NCI-H1930 (cell line): Measurements from ENCODE around the gene CD58.
"Not testable (repeated sequence)": the region's sequence is repeated elsewhere in the genome, so short reads cannot be mapped to it uniquely, and the experiment has no call there.

Experiments used
- DNase-seq, 2 experiments: peaks; one replicate each; lab custom pipeline; 2025; lab: John Stamatoyannopoulos, UW

CD58 gene

DNA sequence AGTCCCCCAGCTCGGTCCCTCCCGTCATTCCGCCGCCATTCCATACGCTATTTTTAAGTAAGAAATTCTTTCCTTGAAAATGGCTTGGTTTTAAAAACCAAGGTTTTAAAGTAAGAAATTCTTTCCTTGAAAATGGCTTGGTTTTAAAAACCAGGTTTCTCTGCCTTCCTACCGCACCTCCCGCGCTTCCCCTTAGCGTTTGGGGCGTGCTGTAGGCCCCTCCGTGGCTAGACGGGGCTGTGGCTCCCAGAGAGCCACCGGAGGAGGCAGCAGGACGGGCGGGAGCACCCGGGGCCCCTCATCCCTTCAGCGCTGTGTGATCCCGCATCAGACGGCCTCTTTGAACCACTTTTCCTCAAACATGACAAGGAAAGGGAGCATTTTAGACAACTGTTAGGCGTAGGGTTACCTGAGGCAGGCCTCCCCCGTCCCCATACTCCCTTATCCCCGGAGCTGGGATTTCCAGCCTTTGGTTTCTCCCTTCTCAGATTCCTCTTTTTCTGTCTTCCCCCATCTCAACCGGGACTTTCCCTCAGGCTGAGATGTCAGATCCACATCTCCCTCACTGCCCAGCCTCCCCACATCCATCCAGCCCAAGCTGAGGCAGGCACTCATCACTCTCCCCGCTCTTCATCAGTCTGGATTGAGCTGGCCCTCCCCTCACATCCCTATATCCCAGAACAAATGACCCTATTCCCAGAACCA, 541 bp upstream of the CD58 start:
- no peak for DNase-seq

GRCh38 chr1:116569776-116570357, 959 bp downstream of the CD58 start:
- no peak for DNase-seq

DNA sequence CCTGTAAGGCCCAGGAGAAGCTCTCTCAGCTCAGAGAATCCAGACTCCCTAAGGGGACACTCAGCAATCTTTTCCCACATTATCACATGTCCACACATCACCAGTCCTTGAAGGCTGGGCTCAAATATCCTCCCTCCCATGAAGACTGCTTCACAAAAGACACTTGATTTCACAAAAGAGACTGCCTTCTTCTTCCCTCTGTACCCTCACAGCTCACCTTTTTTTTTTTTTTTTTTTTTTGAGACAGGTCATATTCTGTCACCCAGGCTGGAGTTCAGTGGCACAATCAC, 1.5 kb downstream of the CD58 start:
- no peak for DNase-seq

DNA sequence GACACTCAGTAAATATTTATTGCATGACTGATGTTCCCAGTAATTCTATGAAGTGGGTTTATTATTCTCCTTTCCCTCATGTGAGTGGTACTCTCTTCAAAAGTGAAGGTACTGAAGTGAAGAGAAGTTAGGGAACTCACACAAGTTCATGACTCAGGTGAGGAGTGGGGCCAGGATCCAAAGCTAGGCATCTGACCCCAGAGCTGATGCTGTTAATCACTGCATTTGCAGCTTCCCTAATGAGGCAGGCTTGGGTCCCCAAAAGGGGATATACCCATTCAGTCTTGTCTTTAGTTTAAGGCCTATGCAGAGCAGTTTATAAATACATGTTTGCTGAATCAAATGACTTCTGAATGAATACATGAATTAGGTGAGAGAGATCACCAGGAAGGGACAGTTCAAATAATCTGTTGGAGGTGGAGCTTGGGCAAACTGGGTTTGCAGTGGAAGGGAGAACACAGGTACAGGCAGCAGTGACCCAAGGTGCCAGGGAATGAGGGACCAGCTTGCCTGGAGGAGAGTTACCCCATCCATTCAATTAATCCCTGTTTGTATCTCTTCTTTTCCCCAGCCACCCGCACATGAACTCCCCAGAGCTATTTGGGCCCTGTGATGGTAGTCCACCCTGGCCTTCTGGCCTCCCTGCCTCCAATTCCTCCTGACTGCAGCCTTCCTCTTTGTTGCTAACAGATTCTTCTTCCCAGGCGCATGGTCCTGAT, 2.0 kb downstream of the CD58 start:
- DNase-seq = no peak

DNA sequence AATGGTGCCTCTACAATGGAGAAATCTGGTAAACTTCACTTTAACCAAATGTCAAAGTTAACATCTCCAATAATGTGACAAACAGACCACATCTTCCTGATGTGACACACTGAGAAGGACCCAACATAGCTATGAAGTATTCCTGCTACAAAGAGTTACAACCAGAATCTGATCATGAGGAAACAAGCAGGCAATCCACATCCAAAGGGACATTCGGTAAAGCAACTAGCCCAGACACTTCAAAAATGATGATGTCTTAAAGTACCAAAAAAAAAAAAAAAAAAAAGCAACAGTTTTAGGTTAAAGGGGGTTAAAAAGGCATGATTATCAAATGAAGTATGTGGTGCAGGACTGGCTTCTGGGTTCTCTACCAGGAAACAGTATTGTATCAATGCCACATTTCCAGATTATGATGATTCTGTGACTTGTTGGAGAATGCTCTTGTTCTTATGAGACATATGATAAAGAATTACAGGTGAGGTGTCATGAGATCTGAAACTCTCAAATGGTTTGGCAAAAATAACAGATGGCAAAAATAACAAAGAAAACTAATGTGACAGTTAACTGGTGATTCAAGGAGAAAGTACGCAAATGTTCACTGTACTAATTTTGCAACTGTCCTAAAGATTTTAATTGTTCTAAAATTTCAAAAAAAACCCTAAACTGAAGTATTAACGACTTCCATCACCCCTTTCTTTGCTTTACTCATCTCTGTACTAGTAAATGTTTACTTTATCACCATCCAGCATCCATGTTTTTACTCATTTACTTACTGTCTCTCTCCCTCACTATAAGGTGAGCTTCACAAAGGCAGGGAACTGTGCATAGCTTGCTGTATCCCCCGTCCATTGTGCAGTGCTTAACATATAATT, 2.8 kb downstream of the CD58 start:
- no peak for DNase-seq

DNA sequence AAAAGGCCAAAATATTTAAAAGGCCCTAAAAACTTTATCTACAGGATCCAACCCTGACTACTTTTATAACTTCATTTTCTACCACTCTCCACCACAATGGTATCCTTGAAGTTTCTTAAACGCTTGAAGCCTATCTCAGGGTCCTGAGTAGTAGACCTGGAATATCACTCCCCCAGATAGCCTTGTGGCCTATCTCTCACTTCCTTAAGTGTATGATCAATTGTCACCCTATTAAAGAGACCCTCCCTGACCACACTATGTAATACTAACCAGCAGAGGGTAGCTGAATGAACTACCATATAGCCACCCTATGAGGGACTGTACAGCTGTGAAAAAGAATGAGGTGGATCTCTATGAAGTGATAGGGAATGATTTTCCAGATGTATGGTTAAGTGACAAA, 5.6 kb downstream of the CD58 start:
- DNase-seq = no peak

DNA sequence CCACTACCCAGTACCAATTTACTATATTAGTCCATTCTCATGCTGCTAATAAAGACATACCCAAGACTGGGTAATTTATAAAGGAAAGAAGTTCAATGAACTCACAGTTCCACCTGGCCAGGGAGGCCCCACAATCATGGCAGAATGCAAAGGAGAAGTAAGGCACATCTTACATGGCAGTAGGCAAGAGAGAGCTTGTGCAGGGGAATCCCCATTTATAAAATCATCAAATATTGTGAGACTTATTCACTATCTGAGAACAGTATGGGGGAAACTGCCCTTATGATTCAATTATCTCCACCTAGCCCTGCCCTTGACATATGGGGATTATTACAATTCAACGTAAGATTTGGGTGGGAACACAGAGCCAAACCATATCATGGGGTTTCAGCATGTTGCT, 6.4 kb downstream of the CD58 start:
- DNase-seq = no peak

- DNase-seq = not testable (repeated sequence)
Observed at GRCh38 chr1:116562465-116562864, 8.4 kb downstream of the CD58 start.

GRCh38 chr1:116561563-116561962, 9.3 kb downstream of the CD58 start:
- DNase-seq = no peak

DNA sequence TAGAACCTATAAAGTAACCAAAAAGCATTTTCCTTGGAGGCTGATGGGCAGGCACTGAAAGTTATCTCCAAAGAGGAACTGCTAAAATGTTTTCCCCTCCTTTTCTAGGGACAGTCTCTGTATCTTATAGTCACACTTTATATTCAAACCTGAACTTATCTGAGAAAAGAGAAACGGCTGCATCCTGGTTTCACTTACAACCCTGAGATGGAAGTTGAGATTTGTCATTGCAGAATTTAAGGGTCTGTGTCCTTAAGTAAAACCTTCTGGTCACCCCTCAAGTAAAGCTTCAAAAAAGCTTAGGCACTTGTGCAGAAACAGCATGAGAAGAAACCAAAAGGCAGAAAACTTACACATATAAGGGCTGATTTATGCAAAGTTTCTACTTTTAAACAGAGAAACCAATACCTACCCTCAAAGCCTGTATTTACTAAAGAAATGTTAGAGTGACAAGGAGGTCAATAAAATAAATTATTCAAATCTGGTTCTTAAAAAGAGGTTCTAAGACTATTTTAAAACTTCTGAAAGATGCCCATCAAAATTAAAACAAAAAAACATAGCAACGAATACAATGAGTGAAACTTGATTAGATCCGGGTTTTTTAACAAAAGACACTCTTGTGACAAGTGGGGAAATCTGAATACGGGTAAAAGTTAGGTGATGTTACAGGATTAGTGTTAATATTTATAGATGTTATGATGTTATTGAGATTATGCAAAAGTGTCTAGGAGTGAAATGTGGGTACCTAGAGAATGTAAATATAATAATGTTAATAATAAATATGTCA, 9.9 kb downstream of the CD58 start:
- no peak for DNase-seq

DNA sequence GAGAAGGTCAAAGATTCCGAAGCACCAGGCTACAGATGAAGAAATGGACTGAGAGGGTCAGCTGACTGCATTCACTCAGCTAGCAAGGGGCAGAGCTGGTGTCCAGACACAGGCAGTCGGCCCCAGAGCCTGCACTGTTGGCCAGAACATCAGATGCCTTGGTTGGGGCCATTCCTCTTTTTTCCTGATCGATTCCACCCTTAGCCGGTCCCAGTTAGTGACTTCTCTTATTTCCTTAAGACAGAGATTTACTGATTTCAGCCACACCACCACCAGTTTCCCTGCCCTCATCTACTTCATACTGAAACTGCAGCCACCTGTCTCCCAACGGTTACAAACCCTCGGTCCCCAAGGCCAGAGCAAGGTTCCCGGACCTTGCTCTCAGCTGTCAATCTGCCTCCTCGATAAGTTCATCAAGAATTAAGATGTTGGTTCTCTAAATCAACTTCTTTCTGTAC, 11.5 kb downstream of the CD58 start:
- no peak for DNase-seq

DNA sequence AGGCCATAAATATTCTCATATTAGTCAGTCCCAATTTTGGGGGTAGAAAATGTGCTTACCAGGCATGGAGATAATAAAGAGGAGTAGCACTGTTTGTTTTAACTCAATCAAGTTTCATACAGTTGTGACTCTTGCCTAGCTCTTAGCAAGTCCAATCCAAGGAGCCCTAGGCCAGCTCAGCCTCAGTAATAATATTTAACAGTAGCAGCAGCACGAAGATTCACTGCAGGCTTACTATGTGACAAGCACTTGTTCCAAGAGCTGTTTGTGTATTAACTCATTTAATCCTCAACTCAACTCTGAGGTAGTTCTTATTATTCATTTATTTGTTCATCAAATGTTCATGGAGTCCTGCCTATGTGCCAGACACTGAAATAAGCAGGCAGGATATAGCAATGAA, 12.3 kb downstream of the CD58 start:
- DNase-seq = no peak

DNA sequence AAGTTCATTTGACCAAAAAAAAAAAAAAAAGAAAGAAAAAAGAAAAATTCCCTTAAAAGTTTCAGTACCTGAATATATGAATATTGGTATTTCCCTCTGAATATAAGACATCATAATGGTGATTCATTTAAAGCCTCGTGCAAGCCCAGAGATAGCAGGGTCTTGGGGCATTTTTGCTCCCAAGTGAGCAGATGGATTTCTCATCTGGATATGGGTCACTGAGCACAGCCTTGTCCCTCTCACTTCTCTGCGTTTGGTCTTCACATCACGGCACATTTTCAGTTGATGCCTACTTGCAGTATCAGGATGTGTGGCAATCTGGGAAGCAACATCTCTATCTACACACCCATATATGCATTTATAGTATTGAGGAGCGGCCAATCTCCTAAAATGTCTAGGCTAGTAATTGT, 12.7 kb downstream of the CD58 start:
- DNase-seq = no peak

DNA sequence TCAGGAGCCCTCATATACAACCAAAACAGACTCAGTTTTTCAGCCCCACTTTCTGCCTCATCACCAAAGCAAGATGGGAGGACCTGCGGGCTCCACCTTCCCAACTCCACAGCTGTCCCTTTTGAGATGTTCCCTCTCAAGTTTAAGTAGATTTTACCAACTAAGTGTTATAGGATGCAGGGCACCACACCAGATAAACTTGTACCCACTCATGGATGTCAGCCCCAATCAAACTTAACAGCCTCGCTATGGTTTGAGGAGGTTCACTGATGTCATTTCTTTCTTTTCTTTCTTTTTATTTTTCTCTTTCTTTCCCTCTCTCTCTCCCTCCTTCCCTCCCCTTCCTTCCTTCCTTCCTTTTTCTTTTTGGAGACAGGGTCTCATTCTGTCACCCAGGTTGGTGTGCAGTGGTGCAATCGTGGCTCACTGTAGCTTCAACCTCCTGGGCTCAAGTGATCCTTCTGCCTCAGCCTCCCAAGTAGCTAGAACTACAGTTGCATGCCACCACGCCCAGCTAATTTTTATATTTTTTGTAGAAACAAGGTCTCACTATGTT, 13.4 kb downstream of the CD58 start:
- no peak for DNase-seq

DNA sequence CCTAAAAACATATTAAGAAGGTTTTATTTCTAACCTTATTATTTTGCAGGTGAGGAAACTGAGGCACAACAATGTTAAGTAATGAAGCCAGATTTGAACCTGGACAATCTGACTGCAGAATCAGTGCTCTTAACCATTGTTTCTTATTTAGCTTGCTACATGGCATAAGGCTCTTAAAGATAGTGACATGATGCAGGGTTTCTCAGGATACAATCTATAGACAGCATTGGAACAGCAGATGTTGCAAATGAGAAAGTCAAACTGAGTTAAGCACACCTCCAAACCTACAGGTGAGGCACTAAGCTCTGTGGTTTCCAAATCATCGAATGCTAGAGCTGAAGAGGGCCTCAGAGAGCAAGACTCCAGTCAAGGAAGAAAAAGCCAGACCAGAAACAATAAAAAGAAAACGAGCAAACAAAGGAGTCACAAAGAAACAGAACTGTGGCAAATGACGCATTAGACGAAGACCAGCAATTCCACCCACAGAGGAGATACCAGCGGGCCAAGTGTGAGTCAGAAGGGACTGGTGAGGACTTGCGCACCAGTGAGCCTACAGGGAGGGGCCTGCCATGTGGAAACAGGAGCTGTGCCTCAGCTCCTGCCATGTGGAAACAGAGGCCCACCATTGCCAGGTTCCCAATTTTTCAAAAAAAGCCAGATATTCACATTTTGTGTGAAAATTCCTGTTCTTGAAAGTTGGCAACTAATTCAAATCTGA, 14.4 kb downstream of the CD58 start:
- DNase-seq = no peak

GRCh38 chr1:116554924-116555323, 15.9 kb downstream of the CD58 start:
- no peak for DNase-seq

- DNase-seq = no peak
Observed at GRCh38 chr1:116553386-116554115, 17.3 kb downstream of the CD58 start.

DNA sequence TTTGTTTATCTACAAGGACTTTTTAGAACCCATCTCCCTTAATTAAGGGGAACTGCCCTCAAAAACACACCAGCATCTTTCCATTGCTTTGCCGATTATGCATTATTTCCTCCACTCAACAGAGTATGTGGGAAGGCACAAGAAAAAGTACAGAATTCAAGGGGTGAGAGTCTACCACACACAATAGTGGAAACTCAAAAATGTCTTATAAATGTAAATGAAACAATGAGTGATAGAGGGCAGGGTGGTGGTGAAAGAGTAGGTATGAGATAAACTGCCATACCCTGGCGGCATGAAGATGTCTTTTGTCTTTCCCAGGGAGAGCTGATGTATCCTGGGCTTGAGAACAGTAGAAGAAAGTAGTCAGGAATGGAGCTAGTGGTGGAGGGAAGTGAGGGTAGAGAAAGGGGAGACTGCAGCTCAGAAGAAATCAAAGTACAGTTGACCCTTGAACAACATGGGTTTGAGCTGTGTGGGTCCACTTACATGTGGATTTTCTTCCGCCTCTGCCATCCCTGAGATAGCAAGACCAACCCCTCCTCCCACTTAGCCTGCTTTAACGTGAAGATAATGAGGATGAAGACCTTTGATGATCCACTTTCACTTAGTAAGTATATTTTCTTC, 24.4 kb downstream of the CD58 start:
- DNase-seq = no peak

DNA sequence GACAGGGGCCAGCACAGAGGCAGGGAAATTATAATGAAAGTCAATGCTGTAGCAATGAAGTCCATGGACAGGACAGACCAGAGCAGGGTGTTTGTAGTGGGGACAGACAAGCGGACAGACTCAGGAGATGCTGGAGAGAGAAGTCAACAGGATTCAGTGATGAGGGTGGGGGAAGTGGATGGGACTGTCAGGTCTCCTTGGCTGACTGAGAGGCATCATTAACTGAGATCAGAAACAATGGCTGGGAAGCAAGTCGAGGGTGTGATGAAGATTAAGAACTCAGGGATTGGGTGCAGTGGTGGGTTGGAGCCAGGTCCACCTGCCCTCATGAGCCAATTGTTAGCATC, 25.5 kb downstream of the CD58 start:
- DNase-seq = no peak
